DOHH2 (cell line): ENCODE data around the gene GRK2.

ENCODE experiments used
- H3F3A ChIP-seq: fragments of 200-600 bp; sonication (generic), shearing (Covaris generic); 2 replicates; pipeline ENCODE4 v1.6.0; 2016; ENCODE audit warnings: antibody characterized with exemption, mild to moderate bottlenecking; ENCODE audit not compliant: control insufficient read depth, insufficient read depth
- H3K27ac ChIP-seq: fragments of 200-600 bp; sonication (generic); 2 replicates; pipeline ENCODE4 v1.5.1; 2014; ENCODE audit warnings: low read depth, mild to moderate bottlenecking, low read length, moderate library complexity
- H3K27me3 ChIP-seq: fragments of 200-600 bp; sonication (generic); 2 replicates; pipeline ENCODE4 v1.6.1; 2014; ENCODE audit warnings: mild to moderate bottlenecking, low read length, mixed read lengths; ENCODE audit not compliant: control insufficient read depth
- H3K36me3 ChIP-seq: fragments of 200-600 bp; sonication (generic); 2 replicates; pipeline ENCODE4 v1.6.1; 2014; ENCODE audit warnings: mild to moderate bottlenecking, low read length, moderate library complexity, mixed read lengths; ENCODE audit not compliant: control insufficient read depth
- H3K4me1 ChIP-seq: fragments of 200-600 bp; sonication (generic); 2 replicates; pipeline ENCODE4 v1.6.1; 2014; ENCODE audit warnings: mild to moderate bottlenecking, low read length, mixed read lengths; ENCODE audit not compliant: control insufficient read depth
- H3K4me2 ChIP-seq: fragments of 200-600 bp; sonication (generic); 2 replicates; pipeline ENCODE4 v1.6.0; 2014; ENCODE audit warnings: mild to moderate bottlenecking, low read length, moderate library complexity
- H3K4me3 ChIP-seq: fragments of 200-600 bp; sonication (generic); 2 replicates; pipeline ENCODE4 v1.5.1; 2014; ENCODE audit warnings: mild to moderate bottlenecking, low read length, mixed read lengths
- H3K79me2 ChIP-seq: fragments of 200-600 bp; sonication (generic); 2 replicates; pipeline ENCODE4 v1.6.1; 2014; ENCODE audit warnings: mild to moderate bottlenecking, low read length, mixed read lengths; ENCODE audit not compliant: control insufficient read depth
- H3K9me2 ChIP-seq: fragments of 200-600 bp; sonication (generic); replicated peaks from 2 replicates; pipeline ENCODE4 v1.6.1; 2014; ENCODE audit warnings: mild to moderate bottlenecking, low read length, mixed read lengths; ENCODE audit not compliant: control insufficient read depth
- H3K9me3 ChIP-seq: fragments of 200-600 bp; sonication (generic); 2 replicates; pipeline ENCODE4 v1.6.1; 2014; ENCODE audit warnings: antibody characterized with exemption, low read length, mixed read lengths; ENCODE audit not compliant: control insufficient read depth, insufficient read depth
- H4K20me1 ChIP-seq: fragments of 200-600 bp; sonication (generic); 2 replicates; pipeline ENCODE4 v1.6.0; 2014; ENCODE audit warnings: low read depth, mild to moderate bottlenecking, antibody characterized with exemption, low read length, moderate library complexity; ENCODE audit not compliant: control insufficient read depth, insufficient read depth
- CTCF ChIP-seq: fragments of 200-600 bp; sonication (generic); IDR thresholded peaks from one replicate; pipeline ENCODE4 v1.5.1; 2014; ENCODE audit warnings: antibody characterized with exemption, mild to moderate bottlenecking, low read depth, low read length; ENCODE audit not compliant: poor library complexity, severe bottlenecking
- EZH2phosphoT487 ChIP-seq: fragments of 200-600 bp; sonication (generic); IDR thresholded peaks from 2 replicates; pipeline ENCODE4 v1.6.1; 2017; ENCODE audit warnings: borderline replicate concordance, mild to moderate bottlenecking, antibody characterized with exemption, low read length, moderate library complexity, mixed read lengths

GRK2 gene

GRCh38 chr11:67303132-67303834 lies 37.0 kb downstream of the GRK2 start, which contains the start of gene SSH3:
Gene SSH3, plus strand, starts transcription at chr11:67303530. Its CDS starts 96 bp downstream, at chr11:67303626.
- no peaks in the 10 kb centered on the region for H4K20me1 ChIP-seq
- no peaks in the 10 kb centered on the region for H3F3A ChIP-seq
- no peaks in the 10 kb centered on the region for H3K79me2 ChIP-seq
- no peaks in the 10 kb centered on the region for H3K9me2 ChIP-seq
- H3K4me1 ChIP-seq: no peaks in the 10 kb centered on the region
- no peaks in the 10 kb centered on the region for H3K9me3 ChIP-seq
- H3K27ac ChIP-seq: no peak within 1 kb of the TSS
- no peak within 1 kb of the TSS for H3K4me2 ChIP-seq
- H3K4me3 ChIP-seq: no peak within 1 kb of the TSS
- no peak for TF ChIP-seq CTCF
- TF ChIP-seq EZH2phosphoT487: no peak
- no peaks in the 10 kb centered on the region for H3K27me3 ChIP-seq
- H3K36me3 ChIP-seq: peaks cover 49% of the 10 kb centered on the region

GRCh38 chr11:67303835-67304411 lies 37.6 kb downstream of the GRK2 start:
- no peak overlapping the region for H3K4me2 ChIP-seq
- H4K20me1 ChIP-seq: no peaks in the 10 kb centered on the region
- no peak overlapping the region for H3K27ac ChIP-seq

GRCh38 chr11:67304511-67305113 lies 38.3 kb downstream of the GRK2 start:
- Histone ChIP-seq H3K9me2 (no peaks in the 10 kb centered on the region), H3K27me3 (no peaks in the 10 kb centered on the region), H3K4me3 (no peak overlapping the region), H4K20me1 (no peaks in the 10 kb centered on the region), H3K9me3 (no peaks in the 10 kb centered on the region), H3K4me1 (no peaks in the 10 kb centered on the region), H3K4me2 (no peak overlapping the region), H3K79me2 (no peaks in the 10 kb centered on the region), H3K27ac (no peak overlapping the region), H3K36me3 (peaks cover 44% of the 10 kb centered on the region), H3F3A (no peaks in the 10 kb centered on the region)
- no peak for TF ChIP-seq CTCF
- TF ChIP-seq EZH2phosphoT487: no peak

More at GRCh38 chr11:67303835-67304411, 37.6 kb downstream of the GRK2 start:
- Histone ChIP-seq H3K36me3 (peaks cover 44% of the 10 kb centered on the region), H3K4me3 (no peak overlapping the region), H3K27me3 (no peaks in the 10 kb centered on the region), H3K4me1 (no peaks in the 10 kb centered on the region), H3K9me3 (no peaks in the 10 kb centered on the region), H3K9me2 (no peaks in the 10 kb centered on the region), H3K79me2 (no peaks in the 10 kb centered on the region), H3F3A (no peaks in the 10 kb centered on the region)
- TF ChIP-seq CTCF: no peak
- TF ChIP-seq EZH2phosphoT487: no peak
